ENCODE measurements around the gene KIF5A.

Gene KIF5A

GRCh38 chr12:57526477-57527126, 23.2 kb upstream of the KIF5A start:
- Histone ChIP-seq H3K9me3 (ENCODE audit: low read length) (no peaks in the 10 kb centered on the region), H3F3A (ENCODE audit: insufficient read depth, low read length) (0 out of 2 replicates have a peak, but pooled peaks cover 7% of the 10 kb centered on the region), H4K20me1 (ENCODE audit: insufficient read depth, low read length) (no peaks in the 10 kb centered on the region), H3K27ac (ENCODE audit: low read depth, low read length, poor library complexity, severe bottlenecking) (no peak overlapping the region), H3K79me2 (ENCODE audit: insufficient read depth, low read length) (no peaks in the 10 kb centered on the region), H3K4me1 (ENCODE audit: insufficient read depth, low read length, severe bottlenecking) (peaks cover 27% of the 10 kb centered on the region), H3K4me2 (ENCODE audit: low read length) (no peak overlapping the region), H2AFZ (ENCODE audit: low read length) (no peak overlapping the region), H3K4me3 (ENCODE audit: low read depth, low read length, poor library complexity, severe bottlenecking) (no peak overlapping the region), H3K9me2 (ENCODE audit: low read depth, low read length) (no peaks in the 10 kb centered on the region), H3K27me3 (ENCODE audit: insufficient read depth, low read length) (no peaks in the 10 kb centered on the region), H3K9ac (ENCODE audit: low read length) (no peak overlapping the region), H3K36me3 (ENCODE audit: insufficient read depth, low read length) (peaks cover 60% of the 10 kb centered on the region)
- TF ChIP-seq EZH2 (IDR thresholded peaks at IDR 0.05; ENCODE audit: borderline replicate concordance, low read length) (no peak), CTCF (IDR thresholded peaks at IDR 0.05; ENCODE audit: low read length) (no peak)

GRCh38 chr12:57527184-57527583, 22.7 kb upstream of the KIF5A start:
- Histone ChIP-seq H3K4me1 (ENCODE audit: insufficient read depth, low read length, severe bottlenecking) (peaks cover 22% of the 10 kb centered on the region), H3K4me2 (ENCODE audit: low read length) (no peak overlapping the region), H4K20me1 (ENCODE audit: insufficient read depth, low read length) (no peaks in the 10 kb centered on the region), H3F3A (ENCODE audit: insufficient read depth, low read length) (0 out of 2 replicates have a peak, but pooled peaks cover under 1% of the 10 kb centered on the region), H3K4me3 (ENCODE audit: low read depth, low read length, poor library complexity, severe bottlenecking) (no peak overlapping the region), H3K9me3 (ENCODE audit: low read length) (no peaks in the 10 kb centered on the region), H3K27me3 (ENCODE audit: insufficient read depth, low read length) (no peaks in the 10 kb centered on the region), H3K9ac (ENCODE audit: low read length) (no peak overlapping the region), H3K79me2 (ENCODE audit: insufficient read depth, low read length) (no peaks in the 10 kb centered on the region), H3K27ac (ENCODE audit: low read depth, low read length, poor library complexity, severe bottlenecking) (no peak overlapping the region), H2AFZ (ENCODE audit: low read length) (no peak overlapping the region), H3K36me3 (ENCODE audit: insufficient read depth, low read length) (peaks cover 66% of the 10 kb centered on the region), H3K9me2 (ENCODE audit: low read depth, low read length) (no peaks in the 10 kb centered on the region)
- TF ChIP-seq CTCF (IDR thresholded peaks at IDR 0.05; ENCODE audit: low read length) (no peak), EZH2 (IDR thresholded peaks at IDR 0.05; ENCODE audit: borderline replicate concordance, low read length) (no peak)

- no peak overlapping the region for H3K4me3 ChIP-seq (ENCODE audit: low read depth, low read length, poor library complexity, severe bottlenecking)
- H3K27ac ChIP-seq (ENCODE audit: low read depth, low read length, poor library complexity, severe bottlenecking) = no peak overlapping the region
- H4K20me1 ChIP-seq (ENCODE audit: insufficient read depth, low read length) = no peaks in the 10 kb centered on the region
- no peak overlapping the region for H3K4me2 ChIP-seq (ENCODE audit: low read length)
- no peak overlapping the region for H2AFZ ChIP-seq (ENCODE audit: low read length)
- H3K9ac ChIP-seq (ENCODE audit: low read length) = no peak overlapping the region
- H3K79me2 ChIP-seq (ENCODE audit: insufficient read depth, low read length) = no peaks in the 10 kb centered on the region
- H3K9me3 ChIP-seq (ENCODE audit: low read length) = no peaks in the 10 kb centered on the region
- H3K4me1 ChIP-seq (ENCODE audit: insufficient read depth, low read length, severe bottlenecking) = peaks cover 19% of the 10 kb centered on the region
- peaks cover 76% of the 10 kb centered on the region for H3K36me3 ChIP-seq (ENCODE audit: insufficient read depth, low read length)
- no peaks in the 10 kb centered on the region for H3F3A ChIP-seq (ENCODE audit: insufficient read depth, low read length)
- no peaks in the 10 kb centered on the region for H3K9me2 ChIP-seq (ENCODE audit: low read depth, low read length)
- TF ChIP-seq CTCF (IDR thresholded peaks at IDR 0.05; ENCODE audit: low read length) (no peak), EZH2 (IDR thresholded peaks at IDR 0.05; ENCODE audit: borderline replicate concordance, low read length) (no peak)
- H3K27me3 ChIP-seq (ENCODE audit: insufficient read depth, low read length) = no peaks in the 10 kb centered on the region
Observed at GRCh38 chr12:57528176-57528575, 21.7 kb upstream of the KIF5A start.

Measured in OCI-LY1 (cell line).